Neural progenitor cell (in vitro differentiated cells): Measurements from ENCODE around the gene CYTH1.

Source experiments
- CTCF ChIP-seq: fragments of 200-600 bp; sonication (generic); IDR thresholded peaks from 2 replicates; pipeline ENCODE4 v1.5.1; 2017; ENCODE audit warnings: antibody characterized with exemption, mild to moderate bottlenecking
- EZH2 ChIP-seq: fragments of 200-600 bp; sonication (generic); IDR thresholded peaks from 2 replicates; pipeline ENCODE4 v1.6.1; 2017; ENCODE audit warnings: antibody characterized with exemption, mild to moderate bottlenecking, moderate library complexity
- EZH2phosphoT487 ChIP-seq: fragments of 200-600 bp; sonication (generic); IDR thresholded peaks from 2 replicates; pipeline ENCODE4 v1.6.1; 2017; ENCODE audit warnings: antibody characterized with exemption

- TF ChIP-seq CTCF (no peak), EZH2 (no peak), EZH2phosphoT487 (no peak)
Measured at GRCh38 chr17:78722246-78722761, 59.8 kb downstream of the CYTH1 start.
